ENCODE measurements around the gene PPFIBP2. TPM values are rescaled to one million over a fixed set of nuclear protein-coding genes. Genes with fewer than 3 reads are reported as not detected.

The PPFIBP2 gene
- total RNA-seq, 2 experiments from 2014 or later: 102 to 182 TPM

DNA sequence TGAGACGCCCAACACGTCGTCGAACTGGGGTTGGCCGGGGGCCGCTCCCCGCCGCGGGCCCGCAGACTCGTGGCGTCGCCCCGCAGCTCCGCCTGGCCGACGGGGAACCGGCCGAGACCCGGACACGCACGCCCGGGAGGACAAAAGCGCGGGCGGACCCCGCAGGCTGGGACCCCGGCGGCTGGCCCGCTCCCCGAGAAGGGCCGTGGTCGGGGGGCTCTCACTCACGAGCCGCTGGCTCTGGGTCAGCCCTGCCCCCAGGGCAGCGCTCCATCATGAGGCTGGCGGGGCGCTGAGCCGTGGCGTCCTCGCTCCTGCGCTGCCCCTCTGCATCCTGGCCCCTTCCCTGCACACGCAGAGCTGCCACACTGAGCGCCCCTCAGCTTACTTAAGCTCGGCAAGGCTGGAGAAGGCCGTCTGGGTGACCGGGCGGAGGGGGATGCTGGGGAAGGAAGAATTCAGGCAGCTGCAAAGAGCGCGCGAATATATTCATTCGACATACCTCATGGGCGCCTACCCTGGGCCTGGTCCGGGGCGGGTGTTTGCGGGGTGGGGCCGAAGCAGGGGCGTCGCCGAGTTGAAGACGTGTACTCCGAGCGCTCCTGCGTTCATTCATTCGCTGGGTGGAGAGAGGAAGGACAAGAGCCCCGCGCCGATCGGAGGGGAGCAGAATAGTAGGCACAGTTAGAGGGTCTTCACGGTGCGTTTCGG, 160.1 kb downstream of the PPFIBP2 start:
- H3K79me2 ChIP-seq (ENCODE audit: insufficient read depth, low read depth, low read length): no peaks in the 10 kb centered on the region
- H3K4me1 ChIP-seq (ENCODE audit: insufficient read depth, low read length, poor library complexity, severe bottlenecking): no peaks in the 10 kb centered on the region
- no peaks in the 10 kb centered on the region for H3K9me3 ChIP-seq (ENCODE audit: low read length)
- no peak for TF ChIP-seq EZH2phosphoT487 (IDR thresholded peaks at IDR 0.05; ENCODE audit: borderline replicate concordance, low read depth, low read length)
- TF ChIP-seq, protein P1, sequence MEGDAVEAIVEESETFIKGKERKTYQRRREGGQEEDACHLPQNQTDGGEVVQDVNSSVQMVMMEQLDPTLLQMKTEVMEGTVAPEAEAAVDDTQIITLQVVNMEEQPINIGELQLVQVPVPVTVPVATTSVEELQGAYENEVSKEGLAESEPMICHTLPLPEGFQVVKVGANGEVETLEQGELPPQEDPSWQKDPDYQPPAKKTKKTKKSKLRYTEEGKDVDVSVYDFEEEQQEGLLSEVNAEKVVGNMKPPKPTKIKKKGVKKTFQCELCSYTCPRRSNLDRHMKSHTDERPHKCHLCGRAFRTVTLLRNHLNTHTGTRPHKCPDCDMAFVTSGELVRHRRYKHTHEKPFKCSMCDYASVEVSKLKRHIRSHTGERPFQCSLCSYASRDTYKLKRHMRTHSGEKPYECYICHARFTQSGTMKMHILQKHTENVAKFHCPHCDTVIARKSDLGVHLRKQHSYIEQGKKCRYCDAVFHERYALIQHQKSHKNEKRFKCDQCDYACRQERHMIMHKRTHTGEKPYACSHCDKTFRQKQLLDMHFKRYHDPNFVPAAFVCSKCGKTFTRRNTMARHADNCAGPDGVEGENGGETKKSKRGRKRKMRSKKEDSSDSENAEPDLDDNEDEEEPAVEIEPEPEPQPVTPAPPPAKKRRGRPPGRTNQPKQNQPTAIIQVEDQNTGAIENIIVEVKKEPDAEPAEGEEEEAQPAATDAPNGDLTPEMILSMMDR (conservative IDR thresholded peaks at IDR 0.05; ENCODE audit: low read length): no peak
- POLR2A ChIA-PET: no interaction called here
- DNase-seq (ENCODE audit: low spot score): no peak
- H3K9me2 ChIP-seq (ENCODE audit: insufficient read depth, low read length): no peaks in the 10 kb centered on the region
- H2AFZ ChIP-seq (ENCODE audit: low read length): no peak overlapping the region
- H3K4me3 ChIP-seq (ENCODE audit: low read depth, low read length, poor library complexity, severe bottlenecking): no peak overlapping the region
- CTCF ChIA-PET (ENCODE audit: unreplicated experiment): no interaction called here
- peak overlapping the region; percentile 20; the same call in 1 of the 2 replicates for H3K4me2 ChIP-seq (ENCODE audit: low read length)
- no TSS peak for BruUV-seq (replicated peaks)
- intact Hi-C loops (cut with micrococcal nuclease; ENCODE audit: unreplicated experiment): no loop called here
- no peaks in the 10 kb centered on the region for H4K20me1 ChIP-seq (ENCODE audit: insufficient read depth, low read length)
- H3K36me3 ChIP-seq (ENCODE audit: insufficient read depth, low read length): peaks cover 8% of the 10 kb centered on the region
- no peak overlapping the region for H3K27ac ChIP-seq (ENCODE audit: low read depth, low read length, poor library complexity, severe bottlenecking)

DNA sequence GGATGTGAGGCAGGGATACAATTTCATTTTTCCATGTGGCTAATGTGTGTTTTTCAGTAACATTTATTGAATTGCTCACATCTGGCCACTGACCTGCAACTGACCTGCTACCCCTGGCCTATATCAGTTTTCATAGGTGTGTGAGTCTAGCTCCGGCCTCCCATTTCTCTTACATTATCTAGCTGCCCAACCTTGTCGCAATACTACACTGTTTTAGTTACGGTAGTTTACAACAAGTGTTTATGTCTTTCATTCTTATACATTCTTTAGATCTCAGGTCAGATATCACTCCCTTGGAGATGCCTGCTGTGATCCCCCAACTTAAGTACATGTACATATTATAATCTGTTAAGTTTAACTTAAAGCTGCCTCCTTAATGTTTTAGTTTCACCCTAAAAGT, 161.8 kb downstream of the PPFIBP2 start:
- Histone ChIP-seq H3K4me2 (ENCODE audit: low read length) (no peak overlapping the region), H3K9me2 (ENCODE audit: insufficient read depth, low read length) (no peaks in the 10 kb centered on the region), H3K9me3 (ENCODE audit: low read length) (no peaks in the 10 kb centered on the region), H3K27ac (ENCODE audit: low read depth, low read length, poor library complexity, severe bottlenecking) (no peak overlapping the region), H3K36me3 (ENCODE audit: insufficient read depth, low read length) (no peaks in the 10 kb centered on the region), H3K4me1 (ENCODE audit: insufficient read depth, low read length, poor library complexity, severe bottlenecking) (no peaks in the 10 kb centered on the region), H2AFZ (ENCODE audit: low read length) (no peak overlapping the region), H4K20me1 (ENCODE audit: insufficient read depth, low read length) (no peaks in the 10 kb centered on the region), H3K4me3 (ENCODE audit: low read depth, low read length, poor library complexity, severe bottlenecking) (no peak overlapping the region), H3K79me2 (ENCODE audit: insufficient read depth, low read depth, low read length) (no peaks in the 10 kb centered on the region)
- intact Hi-C loops (cut with micrococcal nuclease; ENCODE audit: unreplicated experiment): no loop called here
- DNase-seq (ENCODE audit: low spot score): no peak
- no peak for TF ChIP-seq EZH2phosphoT487 (IDR thresholded peaks at IDR 0.05; ENCODE audit: borderline replicate concordance, low read depth, low read length)
- TF ChIP-seq, protein P1 (conservative IDR thresholded peaks at IDR 0.05; ENCODE audit: low read length): no peak
- ChIA-PET CTCF (ENCODE audit: unreplicated experiment) (no interaction called here), POLR2A (interaction anchor here (0.7 kb wide), 1 partner anchor 11 kb away, joined by 3 read pairs; no protein-coding TSS in a partner anchor)
- no TSS peak for BruUV-seq (replicated peaks)

DNA sequence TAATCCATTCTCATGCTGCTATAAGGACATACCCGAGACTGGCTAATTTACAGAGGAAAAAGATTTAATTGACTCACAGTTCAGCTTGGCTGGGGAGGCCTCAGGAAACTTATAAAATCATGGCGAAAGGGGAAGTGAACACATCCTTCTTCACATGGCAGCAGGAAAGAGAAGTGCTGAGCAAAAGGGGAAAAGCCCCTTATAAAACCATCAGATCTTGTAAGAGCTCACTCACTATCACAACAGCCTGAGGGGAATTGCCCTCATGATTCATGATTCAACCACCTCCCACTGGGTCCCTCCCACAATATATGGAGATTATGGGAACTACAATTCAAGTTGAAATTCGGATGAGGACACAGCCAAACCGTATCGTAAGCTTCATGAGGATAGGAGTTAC, 163.3 kb downstream of the PPFIBP2 start:
- Histone ChIP-seq H3K27ac (ENCODE audit: low read depth, low read length, poor library complexity, severe bottlenecking) (no peak overlapping the region), H3K4me3 (ENCODE audit: low read depth, low read length, poor library complexity, severe bottlenecking) (no peak overlapping the region), H3K9me3 (ENCODE audit: low read length) (no peaks in the 10 kb centered on the region), H2AFZ (ENCODE audit: low read length) (no peak overlapping the region), H3K4me2 (ENCODE audit: low read length) (no peak overlapping the region), H4K20me1 (ENCODE audit: insufficient read depth, low read length) (no peaks in the 10 kb centered on the region), H3K36me3 (ENCODE audit: insufficient read depth, low read length) (no peaks in the 10 kb centered on the region), H3K79me2 (ENCODE audit: insufficient read depth, low read depth, low read length) (no peaks in the 10 kb centered on the region), H3K9me2 (ENCODE audit: insufficient read depth, low read length) (no peaks in the 10 kb centered on the region), H3K4me1 (ENCODE audit: insufficient read depth, low read length, poor library complexity, severe bottlenecking) (no peaks in the 10 kb centered on the region)
- no TSS peak for BruUV-seq (replicated peaks)
- DNase-seq (ENCODE audit: low spot score): no peak
- intact Hi-C loops (cut with micrococcal nuclease; ENCODE audit: unreplicated experiment): no loop called here
- POLR2A ChIA-PET: no interaction called here
- TF ChIP-seq, protein P1 (conservative IDR thresholded peaks at IDR 0.05; ENCODE audit: low read length): no peak
- TF ChIP-seq EZH2phosphoT487 (IDR thresholded peaks at IDR 0.05; ENCODE audit: borderline replicate concordance, low read depth, low read length): no peak
- CTCF ChIA-PET (ENCODE audit: unreplicated experiment): no interaction called here
